H4 (cell line): ENCODE data around the gene CD200. TPM values are rescaled to one million over a fixed set of nuclear protein-coding genes. Genes with fewer than 3 reads are reported as not detected.

Experiments used
- DNase-seq: peaks from one replicate; pipeline ENCODE4 v3.0.0-alpha.2; 2015; ENCODE audit warnings: low spot score
- total RNA-seq: library from RNA; depleted of rRNA; stranded (reverse); fragments of >200 nt; shearing (Covaris generic); gene quantifications from 2 replicates; pipeline ENCODE4 v1.2.3, GENCODE V29; 2014

The CD200 gene
- total RNA-seq, 1 experiment from 2014 or later: not detected

GRCh38 chr3:112331851-112332250 lies 1.1 kb upstream of the CD200 start:
- DNase-seq: no peak

- DNase-seq: no peak
These were observed 693 bp downstream of the CD200 start for GRCh38 chr3:112333381-112334317.

GRCh38 chr3:112334691-112335433 lies 1.9 kb downstream of the CD200 start:
- no peak for DNase-seq

- no peak for DNase-seq
These were observed 2.5 kb downstream of the CD200 start for GRCh38 chr3:112335434-112335781.

GRCh38 chr3:112338021-112338726 lies 5.2 kb downstream of the CD200 start:
- DNase-seq: no peak

- DNase-seq: no peak
These were observed 5.7 kb downstream of the CD200 start for GRCh38 chr3:112338727-112339056.

GRCh38 chr3:112339134-112339533 lies 6.2 kb downstream of the CD200 start:
- no peak for DNase-seq

GRCh38 chr3:112339609-112340008 lies 6.7 kb downstream of the CD200 start:
- DNase-seq: no peak

GRCh38 chr3:112341386-112341785 lies 8.4 kb downstream of the CD200 start:
- no peak for DNase-seq

GRCh38 chr3:112345681-112346080 lies 12.7 kb downstream of the CD200 start:
- DNase-seq: no peak

- no peak for DNase-seq
These were observed 13.7 kb downstream of the CD200 start for GRCh38 chr3:112346491-112347122.

- DNase-seq: no peak
These were observed 16.0 kb downstream of the CD200 start for GRCh38 chr3:112348943-112349342.

GRCh38 chr3:112349557-112349956 lies 16.6 kb downstream of the CD200 start:
- no peak for DNase-seq

GRCh38 chr3:112350018-112350810 lies 17.3 kb downstream of the CD200 start:
- no peak for DNase-seq

- no peak for DNase-seq
These were observed 18.1 kb downstream of the CD200 start for GRCh38 chr3:112351036-112351435.

- no peak for DNase-seq
These were observed 18.9 kb downstream of the CD200 start for GRCh38 chr3:112351823-112352222.

- DNase-seq: no peak
These were observed 19.8 kb downstream of the CD200 start for GRCh38 chr3:112352720-112353119.

GRCh38 chr3:112353365-112353764 lies 20.4 kb downstream of the CD200 start:
- DNase-seq: no peak

GRCh38 chr3:112354642-112355306 lies 21.8 kb downstream of the CD200 start:
- no peak for DNase-seq

- no peak for DNase-seq
These were observed 22.3 kb downstream of the CD200 start for GRCh38 chr3:112355307-112355687.
